HEK293 (cell line): ENCODE results near the gene GIPC2.

Source experiments
- CTCF ChIA-PET: fragments of 350-600 bp; formaldehyde crosslinking; extraction: SDS; loops from one replicate; lab custom pipeline; 2021; ENCODE audit warnings: antibody characterized with exemption; lab: Yijun Ruan, JAX
- POLR2A ChIA-PET: fragments of 300-600 bp; formaldehyde crosslinking; extraction: SDS; loops from one replicate; lab custom pipeline; 2020; ENCODE audit warnings: antibody characterized with exemption, inconsistent platforms; lab: Yijun Ruan, JAX
- H3K27ac ChIP-seq: fragments of 200-500 bp; sonication (Bioruptor generic); 2 replicates; pipeline ENCODE4 v1.5.1; 2014; ENCODE audit warnings: low read depth, low read length, control low read depth, inconsistent platforms; ENCODE audit errors: extremely low read depth
- H3K36me3 ChIP-seq, 2 experiments: fragments of 200-500 bp in 1 of 2; sonication (Bioruptor generic) in 1 of 2; 1 replicate in 1 of 2; 2 replicates in 1 of 2; pipeline ENCODE4 v1.5.1; 2014 to 2017; ENCODE audit warnings: inconsistent platforms in 2 of 2, low read length in 2 of 2; ENCODE audit not compliant: control insufficient read depth in 2 of 2, insufficient read depth in 1 of 2
- H3K4me1 ChIP-seq: fragments of 200-500 bp; sonication (Bioruptor generic); 2 replicates; pipeline ENCODE4 v1.5.1; 2014; ENCODE audit warnings: mild to moderate bottlenecking, low read length, inconsistent platforms; ENCODE audit not compliant: control insufficient read depth, insufficient read depth
- H3K4me3 ChIP-seq: 2 replicates; pipeline ENCODE4 v1.5.1; 2011; ENCODE audit warnings: low read depth, mild to moderate bottlenecking, control low read depth, low read length, moderate library complexity
- H3K9me3 ChIP-seq: fragments of 200-500 bp; sonication (Bioruptor generic); 2 replicates; pipeline ENCODE4 v1.5.1; 2014; ENCODE audit warnings: low read depth, low read length, inconsistent platforms; ENCODE audit not compliant: control insufficient read depth, insufficient read depth
- KLF10 ChIP-seq: fragments of 450-650 bp; IDR thresholded peaks from 2 replicates; pipeline ENCODE4 v1.5.1; 2018; ENCODE audit warnings: missing biosample characterization, mild to moderate bottlenecking, missing genetic modification characterization
- OVOL3 ChIP-seq: fragments of 450-650 bp; formaldehyde crosslinking; IDR thresholded peaks from 2 replicates; pipeline ENCODE4 v1.5.1; 2016; ENCODE audit warnings: missing biosample characterization, missing genetic modification characterization
- ZBTB11 ChIP-seq: fragments of 450-650 bp; formaldehyde crosslinking; conservative IDR thresholded peaks from 2 replicates; pipeline ENCODE4 v1.5.1; 2016; ENCODE audit warnings: low read depth, missing biosample characterization, missing genetic modification characterization
- ZBTB21 ChIP-seq: fragments of 450-650 bp; formaldehyde crosslinking; IDR thresholded peaks from 2 replicates; pipeline ENCODE4 v1.5.1; 2017; ENCODE audit warnings: missing biosample characterization, missing genetic modification characterization
- ZBTB48 ChIP-seq: fragments of 450-650 bp; formaldehyde crosslinking; IDR thresholded peaks from 2 replicates; pipeline ENCODE4 v1.5.1; 2016; ENCODE audit warnings: missing biosample characterization, missing genetic modification characterization
- ZFP37 ChIP-seq: fragments of 450-650 bp; formaldehyde crosslinking; IDR thresholded peaks from 2 replicates; pipeline ENCODE4 v1.5.1; 2016; ENCODE audit warnings: missing biosample characterization, missing genetic modification characterization
- ZNF146 ChIP-seq: fragments of 450-650 bp; formaldehyde crosslinking; IDR thresholded peaks from 2 replicates; pipeline ENCODE4 v1.5.1; 2016; ENCODE audit warnings: missing biosample characterization, missing genetic modification characterization
- ZNF184 ChIP-seq: fragments of 450-650 bp; IDR thresholded peaks from 2 replicates; pipeline ENCODE4 v1.5.1; 2018; ENCODE audit warnings: missing biosample characterization, mild to moderate bottlenecking, missing genetic modification characterization
- ZNF266 ChIP-seq: fragments of 450-650 bp; formaldehyde crosslinking; IDR thresholded peaks from 2 replicates; pipeline ENCODE4 v1.5.1; 2016; ENCODE audit warnings: missing biosample characterization, missing genetic modification characterization, low read depth
- ZNF292 ChIP-seq: fragments of 450-650 bp; formaldehyde crosslinking; IDR thresholded peaks from 2 replicates; pipeline ENCODE4 v1.5.1; 2016; ENCODE audit warnings: low read depth, missing biosample characterization, missing genetic modification characterization, borderline replicate concordance
- ZNF341 ChIP-seq: fragments of 450-650 bp; formaldehyde crosslinking; IDR thresholded peaks from 2 replicates; pipeline ENCODE4; 2016; ENCODE audit warnings: low read depth, missing biosample characterization, missing genetic modification characterization
- ZNF354C ChIP-seq: fragments of 450-650 bp; formaldehyde crosslinking; IDR thresholded peaks from 2 replicates; pipeline ENCODE4 v1.5.1; 2016; ENCODE audit warnings: missing biosample characterization, missing genetic modification characterization, low read depth, borderline replicate concordance
- ZNF473 ChIP-seq: fragments of 450-650 bp; formaldehyde crosslinking; IDR thresholded peaks from 2 replicates; pipeline ENCODE4 v1.5.1; 2017; ENCODE audit warnings: missing biosample characterization, missing genetic modification characterization
- ZNF513 ChIP-seq: fragments of 450-650 bp; IDR thresholded peaks from 2 replicates; pipeline ENCODE4 v1.5.1; 2018; ENCODE audit warnings: missing biosample characterization, missing genetic modification characterization
- ZNF521 ChIP-seq: fragments of 450-650 bp; formaldehyde crosslinking; IDR thresholded peaks from 2 replicates; pipeline ENCODE4 v1.5.1; 2017; ENCODE audit warnings: missing biosample characterization, mild to moderate bottlenecking, missing genetic modification characterization
- ZNF530 ChIP-seq: fragments of 450-650 bp; formaldehyde crosslinking; IDR thresholded peaks from 2 replicates; pipeline ENCODE4 v1.5.1; 2016; ENCODE audit warnings: low read depth, missing biosample characterization, missing genetic modification characterization
- ZNF561 ChIP-seq: fragments of 450-650 bp; IDR thresholded peaks from 2 replicates; pipeline ENCODE4 v1.5.1; 2018; ENCODE audit warnings: missing biosample characterization, missing genetic modification characterization, borderline replicate concordance
- ZNF654 ChIP-seq: fragments of 450-650 bp; formaldehyde crosslinking; IDR thresholded peaks from 2 replicates; pipeline ENCODE4 v1.5.1; 2016; ENCODE audit warnings: low read depth, missing biosample characterization, missing genetic modification characterization
- ZNF701 ChIP-seq: fragments of 450-650 bp; formaldehyde crosslinking; IDR thresholded peaks from 2 replicates; pipeline ENCODE4 v1.5.1; 2016; ENCODE audit warnings: missing biosample characterization, missing genetic modification characterization
- ZNF707 ChIP-seq: fragments of 450-650 bp; formaldehyde crosslinking; IDR thresholded peaks from 2 replicates; pipeline ENCODE4 v1.5.1; 2016; ENCODE audit warnings: missing biosample characterization, missing genetic modification characterization
- ZNF837 ChIP-seq: fragments of 450-650 bp; formaldehyde crosslinking; IDR thresholded peaks from 2 replicates; pipeline ENCODE4 v1.5.1; 2016; ENCODE audit warnings: missing biosample characterization, missing genetic modification characterization
- TF ChIP-seq, protein P1 (sequence below): fragments of 450-650 bp; formaldehyde crosslinking; IDR thresholded peaks from 2 replicates; pipeline ENCODE4 v1.5.1; 2016; ENCODE audit warnings: missing biosample characterization, missing genetic modification characterization
- TF ChIP-seq, protein P2 (sequence below): fragments of 450-650 bp; formaldehyde crosslinking; IDR thresholded peaks from 2 replicates; pipeline ENCODE4 v1.5.1; 2016; ENCODE audit warnings: missing biosample characterization, missing genetic modification characterization

GIPC2 gene

GRCh38 chr1:78009276-78009675 is 36.5 kb upstream of the GIPC2 start (continued):
- TF ChIP-seq, protein P1, sequence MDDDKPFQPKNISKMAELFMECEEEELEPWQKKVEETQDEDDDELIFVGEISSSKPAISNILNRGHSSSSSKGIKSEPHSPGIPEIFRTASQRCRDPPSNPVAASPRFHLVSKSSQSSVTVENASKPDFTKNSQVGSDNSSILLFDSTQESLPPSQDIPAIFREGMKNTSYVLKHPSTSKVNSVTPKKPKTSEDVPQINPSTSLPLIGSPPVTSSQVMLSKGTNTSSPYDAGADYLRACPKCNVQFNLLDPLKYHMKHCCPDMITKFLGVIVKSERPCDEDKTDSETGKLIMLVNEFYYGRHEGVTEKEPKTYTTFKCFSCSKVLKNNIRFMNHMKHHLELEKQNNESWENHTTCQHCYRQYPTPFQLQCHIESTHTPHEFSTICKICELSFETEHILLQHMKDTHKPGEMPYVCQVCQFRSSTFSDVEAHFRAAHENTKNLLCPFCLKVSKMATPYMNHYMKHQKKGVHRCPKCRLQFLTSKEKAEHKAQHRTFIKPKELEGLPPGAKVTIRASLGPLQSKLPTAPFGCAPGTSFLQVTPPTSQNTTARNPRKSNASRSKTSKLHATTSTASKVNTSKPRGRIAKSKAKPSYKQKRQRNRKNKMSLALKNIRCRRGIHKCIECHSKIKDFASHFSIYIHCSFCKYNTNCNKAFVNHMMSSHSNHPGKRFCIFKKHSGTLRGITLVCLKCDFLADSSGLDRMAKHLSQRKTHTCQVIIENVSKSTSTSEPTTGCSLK (tag by site-specific recombination), result no peak

DNA sequence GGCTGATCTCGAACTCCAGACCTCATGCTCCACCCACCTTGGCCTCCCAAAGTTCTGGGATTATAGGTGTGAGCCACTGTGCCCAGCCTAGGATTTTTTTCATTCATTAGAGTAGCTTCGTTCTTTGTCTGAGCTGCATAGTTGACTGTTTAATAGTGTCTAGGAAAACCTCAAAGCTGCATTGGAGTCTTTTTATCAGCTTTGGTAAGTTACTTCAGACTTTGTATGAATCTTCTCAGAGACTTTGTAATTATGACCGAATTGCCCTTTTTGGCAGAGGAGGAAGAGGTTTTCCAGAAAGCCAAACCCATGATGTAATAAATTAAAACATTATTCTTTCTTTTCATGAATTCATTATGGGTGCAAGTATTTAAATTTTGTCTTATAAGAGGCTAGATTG is 35.9 kb upstream of the GIPC2 start:
- ChIA-PET CTCF (no interaction called here), POLR2A (no interaction called here)
- H3K9me3 ChIP-seq, result no peaks in the 10 kb centered on the region
- peaks cover 0 to 5% of the 10 kb centered on the region in 2 experiments; a peak in 2 of 3 replicates for H3K36me3 ChIP-seq
- no peak overlapping the region for H3K27ac ChIP-seq
- H3K4me3 ChIP-seq, result no peak overlapping the region
- H3K4me1 ChIP-seq, result peaks cover 8% of the 10 kb centered on the region; the same call in 1 of the 2 replicates
- TF ChIP-seq ZNF341 (tag by site-specific recombination) (no peak), ZNF530 (tag by site-specific recombination) (no peak), ZNF654 (tag by site-specific recombination) (no peak), ZBTB11 (tag by site-specific recombination) (no peak), ZNF561 (no peak), ZFP37 (tag by site-specific recombination) (no peak), ZNF513 (tag by site-specific recombination) (no peak), ZNF707 (tag by site-specific recombination) (no peak), ZBTB21 (no peak), ZNF354C (tag by site-specific recombination) (no peak), ZNF292 (tag by site-specific recombination) (no peak)
- TF ChIP-seq, protein P2, sequence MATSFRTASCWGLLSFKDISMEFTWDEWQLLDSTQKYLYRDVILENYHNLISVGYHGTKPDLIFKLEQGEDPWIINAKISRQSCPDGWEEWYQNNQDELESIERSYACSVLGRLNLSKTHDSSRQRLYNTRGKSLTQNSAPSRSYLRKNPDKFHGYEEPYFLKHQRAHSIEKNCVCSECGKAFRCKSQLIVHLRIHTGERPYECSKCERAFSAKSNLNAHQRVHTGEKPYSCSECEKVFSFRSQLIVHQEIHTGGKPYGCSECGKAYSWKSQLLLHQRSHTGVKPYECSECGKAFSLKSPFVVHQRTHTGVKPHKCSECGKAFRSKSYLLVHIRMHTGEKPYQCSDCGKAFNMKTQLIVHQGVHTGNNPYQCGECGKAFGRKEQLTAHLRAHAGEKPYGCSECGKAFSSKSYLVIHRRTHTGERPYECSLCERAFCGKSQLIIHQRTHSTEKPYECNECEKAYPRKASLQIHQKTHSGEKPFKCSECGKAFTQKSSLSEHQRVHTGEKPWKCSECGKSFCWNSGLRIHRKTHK, result no peak

DNA sequence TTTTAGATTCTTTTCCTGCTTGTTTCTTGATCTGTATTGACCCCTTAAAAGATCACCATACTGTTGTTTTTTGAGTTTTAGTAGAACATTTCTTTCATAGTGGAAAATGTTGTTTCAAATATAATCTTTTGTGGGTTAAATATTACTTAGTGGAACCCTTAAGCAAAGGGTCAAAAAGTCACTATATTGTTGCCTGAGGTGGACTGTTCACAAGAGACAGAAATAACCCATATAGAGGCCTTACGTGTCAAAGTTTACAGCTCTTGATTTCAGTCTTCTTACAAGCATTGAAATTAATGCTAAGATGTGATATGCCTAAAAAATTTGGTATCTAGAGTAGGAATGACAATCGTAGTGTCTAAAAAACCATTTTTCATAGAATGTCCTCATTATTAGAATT is 34.7 kb upstream of the GIPC2 start:
- H3K36me3 ChIP-seq, result peaks cover 0 to 8% of the 10 kb centered on the region in 2 experiments; a peak in 2 of 3 replicates
- 0 out of 2 replicates have a peak, but pooled peaks cover 5% of the 10 kb centered on the region for H3K4me1 ChIP-seq
- ChIA-PET POLR2A (interaction anchor here (0.6 kb wide), 1 partner anchor 35 kb away, joined by 3 read pairs; no protein-coding TSS in a partner anchor), CTCF (interaction anchor here (0.7 kb wide), 1 partner anchor 40 kb away, joined by 3 read pairs; no protein-coding TSS in a partner anchor)
- TF ChIP-seq KLF10, result no peak
- TF ChIP-seq ZNF146 (tag by site-specific recombination), result no peak
- TF ChIP-seq ZNF266 (tag by site-specific recombination), result no peak
- TF ChIP-seq ZBTB48 (tag by site-specific recombination), result no peak
- no peak for TF ChIP-seq ZNF701
- TF ChIP-seq OVOL3, result no peak
- TF ChIP-seq ZNF837 (tag by site-specific recombination), result no peak
- TF ChIP-seq ZNF521 (tag by site-specific recombination), result no peak
- TF ChIP-seq ZNF473 (tag by site-specific recombination), result no peak
- no peak for TF ChIP-seq ZNF184
- TF ChIP-seq ZNF654 (tag by site-specific recombination), result no peak
- no peak overlapping the region for H3K27ac ChIP-seq
- H3K9me3 ChIP-seq, result no peaks in the 10 kb centered on the region
- H3K4me3 ChIP-seq, result no peak overlapping the region
